NCI-H2196 (cell line): ENCODE results near the gene TDRD9.

Experiments
- DNase-seq: peaks from one replicate; lab custom pipeline; 2025; ENCODE audit not compliant: unreplicated experiment; lab: John Stamatoyannopoulos, UW

The TDRD9 gene

GRCh38 chr14:104101086-104101621 lies 172.9 kb downstream of the TDRD9 start:
- DNase-seq: no peak

GRCh38 chr14:104101651-104102281 lies 173.5 kb downstream of the TDRD9 start:
- no peak for DNase-seq
